Measurements from ENCODE around the gene RAD51B. TPM values are rescaled to one million over a fixed set of nuclear protein-coding genes. Genes with fewer than 3 reads are reported as not detected.

RAD51B gene
- polyA plus RNA-seq, 3 donors: 3.6 to 11.6 (median 9.4) TPM

GRCh38 chr14:68065322-68065721 lies 245.7 kb downstream of the RAD51B start:
- no peak overlapping the region for H2AFZ ChIP-seq (ENCODE audit: insufficient read depth, low read depth, low read length, poor library complexity, severe bottlenecking)
- WGBS (ENCODE audit: insufficient coverage): 94% methylated on average over 3 of the region's 3 CpGs
- H3K4me2 ChIP-seq (replicated peaks; ENCODE audit: extremely low read depth, low read length, poor library complexity, severe bottlenecking): no peak overlapping the region
- intact Hi-C loops (cut with micrococcal nuclease): no loop called here
- Mint-ChIP-seq H3K9me3 (peaks cover 16 to 31% (median 28%) of the 10 kb centered on the region in 7 donors), H3K4me3 (no peak overlapping the region), H3K27ac (no peak overlapping the region), H3K36me3 (peaks cover 3% of the 10 kb centered on the region in 2 donors), H3K27me3 (ENCODE audit: low read depth in 3 of 3) (no peaks in the 10 kb centered on the region), H3K4me1 (no peaks in the 10 kb centered on the region)
- H3K36me3 ChIP-seq (replicated peaks in 1 of 2; ENCODE audit: control insufficient read depth in 1 of 2, insufficient read depth in 2 of 2, low read length in 2 of 2): no peaks in the 10 kb centered on the region
- H3K27me3 ChIP-seq (ENCODE audit: control insufficient read depth in 2 of 2, insufficient read depth in 2 of 2, low read length in 2 of 2): no peaks in the 10 kb centered on the region
- H3K4me3 ChIP-seq (replicated peaks in 1 of 3; ENCODE audit: low read depth in 2 of 3, low read length in 3 of 3): no peak overlapping the region
- no peak for TF ChIP-seq CTCF (IDR thresholded peaks at IDR 0.05)
- no peak for DNase-seq
- H3K9me3 ChIP-seq (replicated peaks in 1 of 2; ENCODE audit: control insufficient read depth in 1 of 2, insufficient read depth in 1 of 2, low read length in 2 of 2): peaks cover 8 to 10% of the 10 kb centered on the region in 2 donors
- H3K27ac ChIP-seq (ENCODE audit: low read depth in 1 of 2, low read length in 2 of 2): no peak overlapping the region
- H3K79me2 ChIP-seq (ENCODE audit: insufficient read depth, low read length): no peaks in the 10 kb centered on the region
- H3K4me1 ChIP-seq (ENCODE audit: control insufficient read depth in 1 of 2, insufficient read depth in 2 of 2, low read length in 2 of 2): no peaks in the 10 kb centered on the region
- H3K9ac ChIP-seq (ENCODE audit: insufficient read depth, low read length, poor library complexity, severe bottlenecking): no peak overlapping the region
- no peaks in the 10 kb centered on the region for H4K20me1 ChIP-seq (ENCODE audit: insufficient read depth, low read length)

- Mint-ChIP-seq H3K4me3 (no peak overlapping the region), H3K27me3 (ENCODE audit: low read depth in 3 of 3) (no peaks in the 10 kb centered on the region), H3K36me3 (peaks cover 5 to 10% of the 10 kb centered on the region in 2 donors), H3K27ac (peak overlapping the region in 2 of 7 donors; percentile 8 to 20), H3K9me3 (peaks cover 13 to 39% (median 23%) of the 10 kb centered on the region in 7 donors), H3K4me1 (no peaks in the 10 kb centered on the region)
- DNase-seq: no peak
- no peak for TF ChIP-seq CTCF (IDR thresholded peaks at IDR 0.05)
- Histone ChIP-seq H3K27ac (ENCODE audit: low read depth in 1 of 2, low read length in 2 of 2) (no peak overlapping the region), H3K4me2 (replicated peaks; ENCODE audit: extremely low read depth, low read length, poor library complexity, severe bottlenecking) (no peak overlapping the region), H3K9me3 (replicated peaks in 1 of 2; ENCODE audit: control insufficient read depth in 1 of 2, insufficient read depth in 1 of 2, low read length in 2 of 2) (peaks cover 0 to 4% of the 10 kb centered on the region in 2 donors), H3K9ac (ENCODE audit: insufficient read depth, low read length, poor library complexity, severe bottlenecking) (no peak overlapping the region), H4K20me1 (ENCODE audit: insufficient read depth, low read length) (no peaks in the 10 kb centered on the region), H2AFZ (ENCODE audit: insufficient read depth, low read depth, low read length, poor library complexity, severe bottlenecking) (no peak overlapping the region), H3K36me3 (replicated peaks in 1 of 2; ENCODE audit: control insufficient read depth in 1 of 2, insufficient read depth in 2 of 2, low read length in 2 of 2) (no peaks in the 10 kb centered on the region), H3K79me2 (ENCODE audit: insufficient read depth, low read length) (no peaks in the 10 kb centered on the region), H3K4me1 (ENCODE audit: control insufficient read depth in 1 of 2, insufficient read depth in 2 of 2, low read length in 2 of 2) (no peaks in the 10 kb centered on the region), H3K4me3 (replicated peaks in 1 of 3; ENCODE audit: low read depth in 2 of 3, low read length in 3 of 3) (no peak overlapping the region), H3K27me3 (ENCODE audit: control insufficient read depth in 2 of 2, insufficient read depth in 2 of 2, low read length in 2 of 2) (no peaks in the 10 kb centered on the region)
- WGBS (ENCODE audit: insufficient coverage): 100% methylated on average over 2 of the region's 3 CpGs
- intact Hi-C loops (cut with micrococcal nuclease): no loop called here
Observed at GRCh38 chr14:68074765-68075381, 255.3 kb downstream of the RAD51B start.
